ENCODE measurements around the gene MYL6.

Gene MYL6

GRCh38 chr12:56130876-56131275, 27.3 kb upstream of the MYL6 start:
- H3K27ac ChIP-seq (ENCODE audit: low read depth, low read length), result no peak overlapping the region

GRCh38 chr12:56134897-56135296, 23.3 kb upstream of the MYL6 start:
- Histone ChIP-seq H3K9ac (ENCODE audit: low read length) (no peak overlapping the region), H3K27me3 (ENCODE audit: control insufficient read depth, insufficient read depth, low read length) (no peaks in the 10 kb centered on the region), H3K36me3 (ENCODE audit: control insufficient read depth, insufficient read depth, low read length) (peaks cover 88% of the 10 kb centered on the region), H3K9me3 (ENCODE audit: control insufficient read depth, insufficient read depth, low read depth, low read length) (no peaks in the 10 kb centered on the region), H3K27ac (ENCODE audit: low read depth, low read length) (no peak overlapping the region), H3K4me1 (ENCODE audit: control insufficient read depth, insufficient read depth, low read length) (no peaks in the 10 kb centered on the region), H3K4me3 (ENCODE audit: low read depth, low read length) (no peak overlapping the region)

More at GRCh38 chr12:56130876-56131275, 27.3 kb upstream of the MYL6 start:
- H3K9me3 ChIP-seq (ENCODE audit: control insufficient read depth, insufficient read depth, low read depth, low read length), result no peaks in the 10 kb centered on the region
- H3K4me1 ChIP-seq (ENCODE audit: control insufficient read depth, insufficient read depth, low read length), result peaks cover 18% of the 10 kb centered on the region
- H3K4me3 ChIP-seq (ENCODE audit: low read depth, low read length), result no peak overlapping the region
- no peaks in the 10 kb centered on the region for H3K27me3 ChIP-seq (ENCODE audit: control insufficient read depth, insufficient read depth, low read length)
- peaks cover 50% of the 10 kb centered on the region for H3K36me3 ChIP-seq (ENCODE audit: control insufficient read depth, insufficient read depth, low read length)
- H3K9ac ChIP-seq (ENCODE audit: low read length), result no peak overlapping the region

- H3K27ac ChIP-seq (ENCODE audit: low read depth, low read length), result no peak overlapping the region
- no peaks in the 10 kb centered on the region for H3K27me3 ChIP-seq (ENCODE audit: control insufficient read depth, insufficient read depth, low read length)
- no peak overlapping the region for H3K4me3 ChIP-seq (ENCODE audit: low read depth, low read length)
- peaks cover 86% of the 10 kb centered on the region for H3K36me3 ChIP-seq (ENCODE audit: control insufficient read depth, insufficient read depth, low read length)
- no peaks in the 10 kb centered on the region for H3K9me3 ChIP-seq (ENCODE audit: control insufficient read depth, insufficient read depth, low read depth, low read length)
- no peaks in the 10 kb centered on the region for H3K4me1 ChIP-seq (ENCODE audit: control insufficient read depth, insufficient read depth, low read length)
- H3K9ac ChIP-seq (ENCODE audit: low read length), result no peak overlapping the region
Measured at GRCh38 chr12:56137853-56138571, 20.1 kb upstream of the MYL6 start.

GRCh38 chr12:56141946-56142784, 16.0 kb upstream of the MYL6 start:
- H3K9ac ChIP-seq (ENCODE audit: low read length), result no peak overlapping the region
- H3K9me3 ChIP-seq (ENCODE audit: control insufficient read depth, insufficient read depth, low read depth, low read length), result no peaks in the 10 kb centered on the region
- H3K4me1 ChIP-seq (ENCODE audit: control insufficient read depth, insufficient read depth, low read length), result no peaks in the 10 kb centered on the region
- peaks cover 75% of the 10 kb centered on the region for H3K36me3 ChIP-seq (ENCODE audit: control insufficient read depth, insufficient read depth, low read length)
- H3K4me3 ChIP-seq (ENCODE audit: low read depth, low read length), result no peak overlapping the region
- H3K27ac ChIP-seq (ENCODE audit: low read depth, low read length), result no peak overlapping the region
- no peaks in the 10 kb centered on the region for H3K27me3 ChIP-seq (ENCODE audit: control insufficient read depth, insufficient read depth, low read length)

- H3K27ac ChIP-seq (ENCODE audit: low read depth, low read length), result no peak overlapping the region
- peaks cover 64% of the 10 kb centered on the region for H3K36me3 ChIP-seq (ENCODE audit: control insufficient read depth, insufficient read depth, low read length)
- H3K4me3 ChIP-seq (ENCODE audit: low read depth, low read length), result no peak overlapping the region
- no peaks in the 10 kb centered on the region for H3K9me3 ChIP-seq (ENCODE audit: control insufficient read depth, insufficient read depth, low read depth, low read length)
- no peak overlapping the region for H3K9ac ChIP-seq (ENCODE audit: low read length)
- H3K27me3 ChIP-seq (ENCODE audit: control insufficient read depth, insufficient read depth, low read length), result no peaks in the 10 kb centered on the region
- H3K4me1 ChIP-seq (ENCODE audit: control insufficient read depth, insufficient read depth, low read length), result no peaks in the 10 kb centered on the region
Measured at GRCh38 chr12:56143217-56143616, 14.9 kb upstream of the MYL6 start.

GRCh38 chr12:56143870-56144269, 14.3 kb upstream of the MYL6 start:
- no peak overlapping the region for H3K4me3 ChIP-seq (ENCODE audit: low read depth, low read length)
- peaks cover 58% of the 10 kb centered on the region for H3K36me3 ChIP-seq (ENCODE audit: control insufficient read depth, insufficient read depth, low read length)
- no peak overlapping the region for H3K9ac ChIP-seq (ENCODE audit: low read length)
- no peaks in the 10 kb centered on the region for H3K27me3 ChIP-seq (ENCODE audit: control insufficient read depth, insufficient read depth, low read length)
- no peak overlapping the region for H3K27ac ChIP-seq (ENCODE audit: low read depth, low read length)
- H3K9me3 ChIP-seq (ENCODE audit: control insufficient read depth, insufficient read depth, low read depth, low read length), result no peaks in the 10 kb centered on the region
- no peaks in the 10 kb centered on the region for H3K4me1 ChIP-seq (ENCODE audit: control insufficient read depth, insufficient read depth, low read length)

- H3K9ac ChIP-seq (ENCODE audit: low read length), result no peak overlapping the region
- H3K9me3 ChIP-seq (ENCODE audit: control insufficient read depth, insufficient read depth, low read depth, low read length), result no peaks in the 10 kb centered on the region
- H3K36me3 ChIP-seq (ENCODE audit: control insufficient read depth, insufficient read depth, low read length), result peaks cover 46% of the 10 kb centered on the region
- no peaks in the 10 kb centered on the region for H3K4me1 ChIP-seq (ENCODE audit: control insufficient read depth, insufficient read depth, low read length)
- no peaks in the 10 kb centered on the region for H3K27me3 ChIP-seq (ENCODE audit: control insufficient read depth, insufficient read depth, low read length)
- H3K4me3 ChIP-seq (ENCODE audit: low read depth, low read length), result no peak overlapping the region
- H3K27ac ChIP-seq (ENCODE audit: low read depth, low read length), result no peak overlapping the region
Measured at GRCh38 chr12:56145217-56145616, 12.9 kb upstream of the MYL6 start.

- Histone ChIP-seq H3K4me3 (ENCODE audit: low read depth, low read length) (no peak overlapping the region), H3K27ac (ENCODE audit: low read depth, low read length) (no peak overlapping the region), H3K9me3 (ENCODE audit: control insufficient read depth, insufficient read depth, low read depth, low read length) (no peaks in the 10 kb centered on the region), H3K36me3 (ENCODE audit: control insufficient read depth, insufficient read depth, low read length) (peaks cover 36% of the 10 kb centered on the region), H3K27me3 (ENCODE audit: control insufficient read depth, insufficient read depth, low read length) (no peaks in the 10 kb centered on the region), H3K9ac (ENCODE audit: low read length) (no peak overlapping the region), H3K4me1 (ENCODE audit: control insufficient read depth, insufficient read depth, low read length) (peaks cover 4% of the 10 kb centered on the region; the same call in 1 of the 2 replicates)
Measured at GRCh38 chr12:56146492-56147460, 11.4 kb upstream of the MYL6 start.

GRCh38 chr12:56150563-56150962, 7.6 kb upstream of the MYL6 start:
- peaks cover 12% of the 10 kb centered on the region for H3K4me1 ChIP-seq (ENCODE audit: control insufficient read depth, insufficient read depth, low read length)
- H3K27me3 ChIP-seq (ENCODE audit: control insufficient read depth, insufficient read depth, low read length), result no peaks in the 10 kb centered on the region
- H3K4me3 ChIP-seq (ENCODE audit: low read depth, low read length), result no peak overlapping the region
- H3K36me3 ChIP-seq (ENCODE audit: control insufficient read depth, insufficient read depth, low read length), result peaks cover 11% of the 10 kb centered on the region
- no peak overlapping the region for H3K9ac ChIP-seq (ENCODE audit: low read length)
- no peaks in the 10 kb centered on the region for H3K9me3 ChIP-seq (ENCODE audit: control insufficient read depth, insufficient read depth, low read depth, low read length)
- H3K27ac ChIP-seq (ENCODE audit: low read depth, low read length), result no peak overlapping the region

GRCh38 chr12:56151672-56152131, 6.5 kb upstream of the MYL6 start:
- H3K4me3 ChIP-seq (ENCODE audit: low read depth, low read length), result peak overlapping the region; percentile 86
- H3K9ac ChIP-seq (ENCODE audit: low read length), result peak overlapping the region; percentile 76
- H3K27me3 ChIP-seq (ENCODE audit: control insufficient read depth, insufficient read depth, low read length), result no peaks in the 10 kb centered on the region
- peaks cover 14% of the 10 kb centered on the region for H3K36me3 ChIP-seq (ENCODE audit: control insufficient read depth, insufficient read depth, low read length)
- no peaks in the 10 kb centered on the region for H3K9me3 ChIP-seq (ENCODE audit: control insufficient read depth, insufficient read depth, low read depth, low read length)
- H3K4me1 ChIP-seq (ENCODE audit: control insufficient read depth, insufficient read depth, low read length), result peaks cover 12% of the 10 kb centered on the region
- H3K27ac ChIP-seq (ENCODE audit: low read depth, low read length), result peak overlapping the region; percentile 88; the same call in 1 of the 2 replicates

Data from HUES6 (cell line).